Measurements from ENCODE around the gene MAD1L1.

Gene MAD1L1

GRCh38 chr7:1852517-1853430 is 380.0 kb downstream of the MAD1L1 start:
- TF ChIP-seq CTCF (conservative IDR thresholded peaks at IDR 0.05; ENCODE audit: control insufficient read depth, insufficient read depth, low read depth, low read length), result no peak
- H3K4me3 ChIP-seq (ENCODE audit: control insufficient read depth, low read depth, low read length), result no peak overlapping the region
- DNase-seq (ENCODE audit: low read depth), result no peak

- DNase-seq (ENCODE audit: low read depth), result no peak
- no peak for TF ChIP-seq CTCF (conservative IDR thresholded peaks at IDR 0.05; ENCODE audit: control insufficient read depth, insufficient read depth, low read depth, low read length)
- H3K4me3 ChIP-seq (ENCODE audit: control insufficient read depth, low read depth, low read length), result no peak overlapping the region
Measured at GRCh38 chr7:1851721-1852516, 380.8 kb downstream of the MAD1L1 start.

- no peak overlapping the region for H3K4me3 ChIP-seq (ENCODE audit: control insufficient read depth, low read depth, low read length)
- no peak for DNase-seq (ENCODE audit: low read depth)
- no peak for TF ChIP-seq CTCF (conservative IDR thresholded peaks at IDR 0.05; ENCODE audit: control insufficient read depth, insufficient read depth, low read depth, low read length)
Measured at GRCh38 chr7:1850976-1851571, 381.7 kb downstream of the MAD1L1 start.

- TF ChIP-seq CTCF (conservative IDR thresholded peaks at IDR 0.05; ENCODE audit: control insufficient read depth, insufficient read depth, low read depth, low read length), result no peak
- H3K4me3 ChIP-seq (ENCODE audit: control insufficient read depth, low read depth, low read length), result no peak overlapping the region
- no peak for DNase-seq (ENCODE audit: low read depth)
Measured at GRCh38 chr7:1850111-1850975, 382.4 kb downstream of the MAD1L1 start.

GRCh38 chr7:1849351-1850041 is 383.2 kb downstream of the MAD1L1 start:
- no peak for TF ChIP-seq CTCF (conservative IDR thresholded peaks at IDR 0.05; ENCODE audit: control insufficient read depth, insufficient read depth, low read depth, low read length)
- no peak overlapping the region for H3K4me3 ChIP-seq (ENCODE audit: control insufficient read depth, low read depth, low read length)
- DNase-seq (ENCODE audit: low read depth), result no peak

All from fibroblast of mammary gland (primary cell).